ENCODE data around the gene CD244.
"Not testable (repeated sequence)": the region's sequence is repeated elsewhere in the genome, so short reads cannot be mapped to it uniquely, and the experiment has no call there.

Gene CD244

DNA sequence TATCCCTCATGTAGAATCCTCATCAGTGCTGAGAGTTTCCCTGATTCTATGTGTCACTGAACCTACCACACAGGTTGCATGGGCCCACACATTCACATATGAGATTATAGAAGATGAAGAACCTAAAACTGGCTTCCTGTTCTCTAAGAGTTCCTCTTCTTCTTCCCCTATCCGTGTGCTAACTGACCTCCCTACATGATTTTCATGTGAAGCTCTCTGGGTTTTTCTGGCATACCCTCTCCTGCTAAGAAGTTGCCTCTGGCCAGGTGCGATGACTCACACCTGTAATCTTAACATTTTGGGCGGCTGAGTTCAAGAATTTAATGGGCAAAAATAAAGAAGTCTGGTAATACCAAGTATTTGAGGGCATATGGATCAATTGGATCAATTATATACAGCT, 5.5 kb upstream of the CD244 start:
- Histone ChIP-seq H2AFZ (ENCODE audit: low read depth, low read length) (no peak overlapping the region), H3K27ac (ENCODE audit: low read length) (no peak overlapping the region), H3K36me3 (replicated peaks; ENCODE audit: low read depth, low read length) (no peaks in the 10 kb centered on the region), H3K4me3 (ENCODE audit: low read length) (no peak overlapping the region), H3K4me2 (ENCODE audit: low read length) (no peak overlapping the region), H3K79me2 (ENCODE audit: low read length) (no peaks in the 10 kb centered on the region), H3K27me3 (ENCODE audit: low read depth, low read length) (peaks cover 5% of the 10 kb centered on the region; the same call in 1 of the 2 replicates), H4K20me1 (ENCODE audit: insufficient read depth, low read length) (no peaks in the 10 kb centered on the region), H3K9me3 (ENCODE audit: insufficient read depth, low read length) (no peaks in the 10 kb centered on the region), H3K9ac (ENCODE audit: low read length) (no peak overlapping the region), H3K4me1 (ENCODE audit: low read length) (peaks cover 6% of the 10 kb centered on the region; the same call in 1 of the 2 replicates)
- TF ChIP-seq EZH2phosphoT487 (IDR thresholded peaks at IDR 0.05; ENCODE audit: low read depth) (no peak), CTCF (IDR thresholded peaks at IDR 0.05; ENCODE audit: low read depth, low read length) (no peak)

- not testable (repeated sequence) for H3K27ac ChIP-seq (ENCODE audit: low read length); H3K4me2 ChIP-seq (ENCODE audit: low read length); H3K9ac ChIP-seq (ENCODE audit: low read length); H3K4me1 ChIP-seq (ENCODE audit: low read length); H2AFZ ChIP-seq (ENCODE audit: low read depth, low read length); H3K36me3 ChIP-seq (replicated peaks; ENCODE audit: low read depth, low read length); H3K79me2 ChIP-seq (ENCODE audit: low read length); H3K9me3 ChIP-seq (ENCODE audit: insufficient read depth, low read length); H3K4me3 ChIP-seq (ENCODE audit: low read length); H3K27me3 ChIP-seq (ENCODE audit: low read depth, low read length); H4K20me1 ChIP-seq (ENCODE audit: insufficient read depth, low read length)
These were observed 5.0 kb upstream of the CD244 start for GRCh38 chr1:160867651-160868050.

DNA sequence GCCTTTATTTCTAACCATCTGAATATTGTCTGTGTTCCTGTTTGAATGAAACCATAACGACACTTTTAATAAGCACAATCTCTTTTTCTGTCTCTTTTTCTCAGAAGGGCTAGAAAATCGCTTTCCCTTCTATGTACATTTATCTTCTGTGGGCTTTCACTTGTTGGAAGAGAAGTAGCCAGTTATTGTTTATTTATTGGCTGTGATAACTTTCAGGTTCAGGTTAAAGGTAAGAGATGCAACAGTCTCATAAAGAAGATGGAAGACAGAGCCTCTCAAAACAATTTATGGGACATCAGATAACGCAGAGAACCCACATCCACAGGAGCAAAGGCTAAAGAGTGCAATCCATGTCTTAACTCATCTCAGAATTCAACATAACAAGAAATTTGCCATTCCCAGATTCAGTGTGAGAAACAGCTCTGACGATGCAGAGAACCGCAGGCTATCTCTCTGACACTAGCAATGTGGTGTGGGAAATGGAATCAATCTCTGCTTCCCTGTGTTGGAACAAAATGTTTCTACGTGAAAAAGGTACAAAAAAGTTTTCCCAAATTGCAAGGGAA, 4.1 kb upstream of the CD244 start:
- H3K4me2 ChIP-seq (ENCODE audit: low read length), result no peak overlapping the region

GRCh38 chr1:160866001-160866694, 3.5 kb upstream of the CD244 start:
- Histone ChIP-seq H3K27ac (ENCODE audit: low read length) (no peak overlapping the region), H3K79me2 (ENCODE audit: low read length) (no peaks in the 10 kb centered on the region), H3K9me3 (ENCODE audit: insufficient read depth, low read length) (no peaks in the 10 kb centered on the region), H2AFZ (ENCODE audit: low read depth, low read length) (no peak overlapping the region), H3K9ac (ENCODE audit: low read length) (no peak overlapping the region), H3K4me2 (ENCODE audit: low read length) (no peak overlapping the region), H3K4me1 (ENCODE audit: low read length) (peaks cover 6% of the 10 kb centered on the region; the same call in 1 of the 2 replicates), H4K20me1 (ENCODE audit: insufficient read depth, low read length) (no peaks in the 10 kb centered on the region), H3K4me3 (ENCODE audit: low read length) (no peak overlapping the region), H3K36me3 (replicated peaks; ENCODE audit: low read depth, low read length) (no peaks in the 10 kb centered on the region), H3K27me3 (ENCODE audit: low read depth, low read length) (no peaks in the 10 kb centered on the region)
- no peak for TF ChIP-seq CTCF (IDR thresholded peaks at IDR 0.05; ENCODE audit: low read depth, low read length)

More for the DNA sequence above, 4.1 kb upstream of the CD244 start:
- Histone ChIP-seq H3K27me3 (ENCODE audit: low read depth, low read length) (no peaks in the 10 kb centered on the region), H3K79me2 (ENCODE audit: low read length) (no peaks in the 10 kb centered on the region), H3K4me1 (ENCODE audit: low read length) (peaks cover 6% of the 10 kb centered on the region; the same call in 1 of the 2 replicates), H3K4me3 (ENCODE audit: low read length) (no peak overlapping the region), H3K9me3 (ENCODE audit: insufficient read depth, low read length) (no peaks in the 10 kb centered on the region), H3K9ac (ENCODE audit: low read length) (no peak overlapping the region), H4K20me1 (ENCODE audit: insufficient read depth, low read length) (no peaks in the 10 kb centered on the region), H3K36me3 (replicated peaks; ENCODE audit: low read depth, low read length) (no peaks in the 10 kb centered on the region), H3K27ac (ENCODE audit: low read length) (no peak overlapping the region), H2AFZ (ENCODE audit: low read depth, low read length) (no peak overlapping the region)
- TF ChIP-seq CTCF (IDR thresholded peaks at IDR 0.05; ENCODE audit: low read depth, low read length), result no peak
- TF ChIP-seq EZH2phosphoT487 (IDR thresholded peaks at IDR 0.05; ENCODE audit: low read depth), result no peak

Measured in OCI-LY3 (cell line).